ENCODE data around the gene TPST2. TPM values are rescaled to one million over a fixed set of nuclear protein-coding genes. Genes with fewer than 3 reads are reported as not detected.
A peak's percentile ranks its signal among the peaks of the same experiment; 100 is the strongest.

TPST2 gene
- 13.7 and 14.2 TPM in 2 replicates for total RNA-seq

GRCh38 chr22:26589845-26590736 lies at the start of gene TPST2:
Gene TPST2 (minus strand): TSS chr22:26590132. CDS start chr22:26541630, 48,502 bp downstream.
- peak within 1 kb of the TSS; percentile 80 for H3K27ac Mint-ChIP-seq
- H3K4me1 Mint-ChIP-seq (ENCODE audit: low read depth), result peaks cover 50% of the 10 kb centered on the region
- no peaks in the 10 kb centered on the region for H3K9me3 Mint-ChIP-seq
- H3K36me3 Mint-ChIP-seq (ENCODE audit: low read depth), result peaks cover 9% of the 10 kb centered on the region
- peak; percentile 70 for DNase-seq (ENCODE audit: low spot score)
- intact Hi-C loops (cut with micrococcal nuclease), result loop anchor here (5.0 kb wide), 2 partner anchors 78 to 82 kb away; partner anchors contain the start of gene TFIP11
- H3K27me3 Mint-ChIP-seq (ENCODE audit: low read depth), result no peaks in the 10 kb centered on the region
- H3K4me3 Mint-ChIP-seq (ENCODE audit: low read depth), result peak within 1 kb of the TSS; percentile 87

GRCh38 chr22:26636296-26636695 lies 46.4 kb upstream of the TPST2 start:
- DNase-seq (ENCODE audit: low spot score), result no peak
- Mint-ChIP-seq H3K4me3 (ENCODE audit: low read depth) (no peak overlapping the region), H3K27ac (no peak overlapping the region), H3K36me3 (ENCODE audit: low read depth) (no peaks in the 10 kb centered on the region), H3K9me3 (no peaks in the 10 kb centered on the region), H3K4me1 (ENCODE audit: low read depth) (peaks cover 5% of the 10 kb centered on the region), H3K27me3 (ENCODE audit: low read depth) (peaks cover 7% of the 10 kb centered on the region)
- intact Hi-C loops (cut with micrococcal nuclease), result no loop called here

- H3K27me3 Mint-ChIP-seq (ENCODE audit: low read depth), result peaks cover 7% of the 10 kb centered on the region
- no peaks in the 10 kb centered on the region for H3K9me3 Mint-ChIP-seq
- H3K4me1 Mint-ChIP-seq (ENCODE audit: low read depth), result peaks cover 5% of the 10 kb centered on the region
- intact Hi-C loops (cut with micrococcal nuclease), result no loop called here
- H3K27ac Mint-ChIP-seq, result no peak overlapping the region
- no peak for DNase-seq (ENCODE audit: low spot score)
- H3K4me3 Mint-ChIP-seq (ENCODE audit: low read depth), result no peak overlapping the region
- H3K36me3 Mint-ChIP-seq (ENCODE audit: low read depth), result no peaks in the 10 kb centered on the region
These were observed 45.2 kb upstream of the TPST2 start for GRCh38 chr22:26635117-26635516.

- intact Hi-C loops (cut with micrococcal nuclease), result no loop called here
- no peak overlapping the region for H3K4me3 Mint-ChIP-seq (ENCODE audit: low read depth)
- H3K36me3 Mint-ChIP-seq (ENCODE audit: low read depth), result no peaks in the 10 kb centered on the region
- peaks cover 5% of the 10 kb centered on the region for H3K4me1 Mint-ChIP-seq (ENCODE audit: low read depth)
- H3K9me3 Mint-ChIP-seq, result no peaks in the 10 kb centered on the region
- H3K27me3 Mint-ChIP-seq (ENCODE audit: low read depth), result peaks cover 7% of the 10 kb centered on the region
- no peak for DNase-seq (ENCODE audit: low spot score)
- no peak overlapping the region for H3K27ac Mint-ChIP-seq
These were observed 44.3 kb upstream of the TPST2 start for GRCh38 chr22:26634189-26634588.

- DNase-seq (ENCODE audit: low spot score), result no peak
- no peak overlapping the region for H3K4me3 Mint-ChIP-seq (ENCODE audit: low read depth)
- peaks cover 5% of the 10 kb centered on the region for H3K4me1 Mint-ChIP-seq (ENCODE audit: low read depth)
- H3K27me3 Mint-ChIP-seq (ENCODE audit: low read depth), result peaks cover 7% of the 10 kb centered on the region
- no peaks in the 10 kb centered on the region for H3K9me3 Mint-ChIP-seq
- no peaks in the 10 kb centered on the region for H3K36me3 Mint-ChIP-seq (ENCODE audit: low read depth)
- intact Hi-C loops (cut with micrococcal nuclease), result no loop called here
- H3K27ac Mint-ChIP-seq, result no peak overlapping the region
These were observed 42.7 kb upstream of the TPST2 start for GRCh38 chr22:26632422-26633155.

- peaks cover 7% of the 10 kb centered on the region for H3K27me3 Mint-ChIP-seq (ENCODE audit: low read depth)
- H3K36me3 Mint-ChIP-seq (ENCODE audit: low read depth), result no peaks in the 10 kb centered on the region
- H3K4me1 Mint-ChIP-seq (ENCODE audit: low read depth), result peaks cover 7% of the 10 kb centered on the region
- H3K9me3 Mint-ChIP-seq, result no peaks in the 10 kb centered on the region
- H3K27ac Mint-ChIP-seq, result no peak overlapping the region
- H3K4me3 Mint-ChIP-seq (ENCODE audit: low read depth), result no peak overlapping the region
- no peak for DNase-seq (ENCODE audit: low spot score)
- intact Hi-C loops (cut with micrococcal nuclease), result no loop called here
These were observed 41.4 kb upstream of the TPST2 start for GRCh38 chr22:26631282-26631681.

- intact Hi-C loops (cut with micrococcal nuclease), result no loop called here
- H3K27me3 Mint-ChIP-seq (ENCODE audit: low read depth), result peaks cover 7% of the 10 kb centered on the region
- H3K4me3 Mint-ChIP-seq (ENCODE audit: low read depth), result no peak overlapping the region
- H3K9me3 Mint-ChIP-seq, result no peaks in the 10 kb centered on the region
- no peaks in the 10 kb centered on the region for H3K36me3 Mint-ChIP-seq (ENCODE audit: low read depth)
- DNase-seq (ENCODE audit: low spot score), result no peak
- peaks cover 7% of the 10 kb centered on the region for H3K4me1 Mint-ChIP-seq (ENCODE audit: low read depth)
- no peak overlapping the region for H3K27ac Mint-ChIP-seq
These were observed 40.2 kb upstream of the TPST2 start for GRCh38 chr22:26629988-26630761.

- H3K4me1 Mint-ChIP-seq (ENCODE audit: low read depth), result peaks cover 2% of the 10 kb centered on the region
- no peak overlapping the region for H3K4me3 Mint-ChIP-seq (ENCODE audit: low read depth)
- DNase-seq (ENCODE audit: low spot score), result no peak
- no peaks in the 10 kb centered on the region for H3K9me3 Mint-ChIP-seq
- intact Hi-C loops (cut with micrococcal nuclease), result no loop called here
- peaks cover 4% of the 10 kb centered on the region for H3K27me3 Mint-ChIP-seq (ENCODE audit: low read depth)
- no peaks in the 10 kb centered on the region for H3K36me3 Mint-ChIP-seq (ENCODE audit: low read depth)
- H3K27ac Mint-ChIP-seq, result no peak overlapping the region
These were observed 34.9 kb upstream of the TPST2 start for GRCh38 chr22:26624803-26625202.

- Mint-ChIP-seq H3K4me3 (ENCODE audit: low read depth) (no peak overlapping the region), H3K36me3 (ENCODE audit: low read depth) (no peaks in the 10 kb centered on the region), H3K9me3 (no peaks in the 10 kb centered on the region), H3K27me3 (ENCODE audit: low read depth) (peaks cover 4% of the 10 kb centered on the region), H3K27ac (no peak overlapping the region), H3K4me1 (ENCODE audit: low read depth) (peaks cover 2% of the 10 kb centered on the region)
- intact Hi-C loops (cut with micrococcal nuclease), result no loop called here
- DNase-seq (ENCODE audit: low spot score), result no peak
These were observed 34.1 kb upstream of the TPST2 start for GRCh38 chr22:26623984-26624383.

GRCh38 chr22:26621663-26622062 lies 31.7 kb upstream of the TPST2 start, which contains the start of gene CRYBA4:
Gene CRYBA4 (plus strand): TSS chr22:26621963. CDS start chr22:26622597, 634 bp downstream.
- Mint-ChIP-seq H3K4me3 (ENCODE audit: low read depth) (no peak within 1 kb of the TSS), H3K36me3 (ENCODE audit: low read depth) (no peaks in the 10 kb centered on the region), H3K27me3 (ENCODE audit: low read depth) (peaks cover 8% of the 10 kb centered on the region), H3K4me1 (ENCODE audit: low read depth) (peaks cover 5% of the 10 kb centered on the region), H3K27ac (no peak within 1 kb of the TSS), H3K9me3 (no peaks in the 10 kb centered on the region)
- intact Hi-C loops (cut with micrococcal nuclease), result no loop called here
- no peak for DNase-seq (ENCODE audit: low spot score)

- peaks cover 5% of the 10 kb centered on the region for H3K4me1 Mint-ChIP-seq (ENCODE audit: low read depth)
- intact Hi-C loops (cut with micrococcal nuclease), result no loop called here
- no peak overlapping the region for H3K4me3 Mint-ChIP-seq (ENCODE audit: low read depth)
- no peaks in the 10 kb centered on the region for H3K9me3 Mint-ChIP-seq
- H3K27ac Mint-ChIP-seq, result no peak overlapping the region
- H3K27me3 Mint-ChIP-seq (ENCODE audit: low read depth), result peaks cover 8% of the 10 kb centered on the region
- DNase-seq (ENCODE audit: low spot score), result no peak
- no peaks in the 10 kb centered on the region for H3K36me3 Mint-ChIP-seq (ENCODE audit: low read depth)
These were observed 30.3 kb upstream of the TPST2 start for GRCh38 chr22:26620197-26620596.

GRCh38 chr22:26619510-26619909 lies 29.6 kb upstream of the TPST2 start:
- H3K9me3 Mint-ChIP-seq, result no peaks in the 10 kb centered on the region
- H3K27ac Mint-ChIP-seq, result no peak overlapping the region
- H3K4me3 Mint-ChIP-seq (ENCODE audit: low read depth), result no peak overlapping the region
- H3K4me1 Mint-ChIP-seq (ENCODE audit: low read depth), result peaks cover 5% of the 10 kb centered on the region
- no peak for DNase-seq (ENCODE audit: low spot score)
- no peaks in the 10 kb centered on the region for H3K36me3 Mint-ChIP-seq (ENCODE audit: low read depth)
- intact Hi-C loops (cut with micrococcal nuclease), result no loop called here
- H3K27me3 Mint-ChIP-seq (ENCODE audit: low read depth), result peaks cover 8% of the 10 kb centered on the region

All from activated T-helper 2 cell treated with anti-CD3 and anti-CD28 coated beads, Interferon-gamma antibody, Interleukin-2, Interleukin-4, amounts not matched to agents 10 μg/mL and 5 μg/mL and 100 μg/mL, durations not matched to agents 14 hours and 24 hours and 36 hours (primary cell).